Astrocyte of the hippocampus (primary cell): Measurements from ENCODE around the gene PDCD7.
"Not testable (repeated sequence)": the region's sequence is repeated elsewhere in the genome, so short reads cannot be mapped to it uniquely, and the experiment has no call there.

Experiments used
- DNase-seq: peaks from one replicate; pipeline ENCODE4 v3.0.0; 2011; ENCODE audit warnings: low read depth, low spot score

Gene PDCD7

DNA sequence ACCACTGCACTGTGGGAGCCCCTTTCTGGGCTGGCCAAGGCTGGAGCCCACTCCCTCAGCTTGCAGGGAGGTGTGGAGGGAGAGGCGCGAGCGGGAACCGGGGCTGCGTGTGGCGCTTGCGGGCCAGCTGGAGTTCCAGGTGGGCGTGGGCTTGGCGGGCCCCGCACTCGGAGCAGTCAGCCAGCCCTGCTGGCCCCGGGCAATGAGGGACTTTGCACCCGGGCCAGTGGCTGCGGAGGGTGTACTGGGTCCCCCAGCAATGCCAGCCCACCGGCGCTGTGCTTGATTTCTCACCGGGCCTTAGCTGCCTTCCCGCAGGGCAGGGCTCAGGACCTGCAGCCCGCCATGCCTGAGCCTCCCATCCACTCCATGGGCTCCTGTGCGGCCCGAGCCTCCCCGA, 58.7 kb downstream of the PDCD7 start:
- not testable (repeated sequence) for DNase-seq

DNA sequence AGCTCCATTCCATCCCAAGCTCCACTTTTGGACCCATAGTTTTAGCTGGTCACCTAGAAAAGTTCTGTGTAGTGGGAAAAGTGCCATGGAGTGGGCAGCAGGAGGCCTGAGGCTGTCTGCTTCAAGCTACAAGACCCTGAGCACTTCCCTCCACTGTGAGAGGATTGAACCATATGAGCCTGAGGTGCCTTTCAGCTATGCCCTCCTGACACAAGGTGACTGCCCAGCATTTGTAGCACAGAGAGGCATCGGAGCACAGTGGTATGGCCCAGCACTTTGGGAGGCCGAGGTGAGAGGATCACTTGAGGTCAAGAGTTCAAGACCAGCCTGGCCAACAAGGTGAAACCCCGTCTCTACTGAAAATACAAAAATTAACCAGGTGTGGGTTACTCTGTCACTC, 61.0 kb downstream of the PDCD7 start:
- DNase-seq, result no peak

DNA sequence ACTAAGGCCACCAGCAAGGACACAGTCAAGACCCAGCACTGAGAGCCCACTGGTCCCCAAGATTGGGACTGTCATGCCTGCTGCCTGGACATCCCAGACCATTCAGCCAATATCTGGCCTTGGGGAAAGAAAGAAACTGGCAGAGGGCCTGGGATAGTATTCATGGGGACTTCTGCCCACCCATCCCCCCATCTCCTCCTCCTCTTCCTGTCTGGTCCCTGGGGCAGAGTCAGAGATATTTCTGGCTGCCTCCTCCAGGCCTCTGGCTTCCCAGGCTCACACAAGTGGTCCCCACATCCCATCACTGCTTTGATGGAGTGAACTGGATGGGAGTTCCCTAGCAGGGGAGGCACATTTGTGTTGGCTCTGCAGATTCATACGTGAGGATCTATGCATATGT, 61.6 kb downstream of the PDCD7 start:
- DNase-seq, result no peak

DNA sequence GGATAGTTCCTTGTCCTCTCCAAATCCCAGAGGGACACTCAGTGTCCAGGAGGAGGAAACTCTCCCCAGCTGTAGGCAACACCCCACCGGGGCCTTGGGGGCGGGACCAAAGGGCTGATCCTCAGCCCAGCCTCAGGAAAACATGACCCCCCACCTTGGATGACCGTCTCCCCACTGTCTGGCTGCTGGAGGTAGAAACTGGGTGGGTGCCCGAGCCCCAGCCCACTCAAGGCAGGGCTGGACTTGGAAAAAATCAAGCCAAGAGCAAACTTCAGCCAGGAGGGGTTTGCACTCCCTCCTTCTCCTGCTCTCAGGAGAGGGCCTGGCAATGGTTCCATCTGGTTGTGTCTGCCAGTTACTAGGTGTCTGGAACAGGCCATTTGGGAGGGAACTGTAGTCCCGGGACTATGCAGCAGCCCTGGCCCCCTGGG, 62.2 kb downstream of the PDCD7 start:
- no peak for DNase-seq

DNA sequence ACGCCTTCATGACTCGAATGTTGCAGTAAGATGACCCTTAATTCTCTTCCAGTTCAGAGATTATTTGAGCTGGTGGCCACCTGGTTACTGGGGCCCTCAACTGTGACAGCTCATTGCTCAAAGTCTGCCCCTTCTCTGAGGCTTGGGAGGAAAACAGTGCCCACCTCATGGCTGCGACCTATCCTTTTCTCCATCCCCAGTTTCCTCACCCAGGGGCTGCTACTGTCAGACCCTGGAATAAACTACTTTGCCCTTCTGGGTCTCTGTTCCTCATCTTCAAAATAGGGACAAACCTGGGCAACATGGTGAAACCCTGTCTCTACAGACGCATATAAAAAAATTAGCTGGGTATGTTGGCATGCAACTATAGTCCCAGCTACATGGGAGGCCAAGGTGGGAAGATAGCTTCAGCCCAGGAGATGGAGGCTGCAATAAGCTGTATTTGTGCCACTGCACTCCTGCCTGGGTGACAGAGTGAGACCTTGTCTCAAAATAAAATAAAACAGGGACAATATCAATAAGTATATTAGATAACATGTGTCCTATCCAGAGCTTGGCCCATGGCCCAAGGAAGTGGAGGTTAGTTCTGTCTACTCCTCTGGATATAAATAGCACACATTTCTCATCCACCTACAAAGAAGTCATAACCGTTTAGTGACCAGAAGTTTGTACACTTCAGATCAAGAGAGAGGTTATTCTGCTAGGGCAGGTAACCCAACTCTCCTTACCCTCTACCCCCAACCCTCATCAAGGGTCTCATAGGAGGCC, 63.6 kb downstream of the PDCD7 start:
- no peak for DNase-seq

DNA sequence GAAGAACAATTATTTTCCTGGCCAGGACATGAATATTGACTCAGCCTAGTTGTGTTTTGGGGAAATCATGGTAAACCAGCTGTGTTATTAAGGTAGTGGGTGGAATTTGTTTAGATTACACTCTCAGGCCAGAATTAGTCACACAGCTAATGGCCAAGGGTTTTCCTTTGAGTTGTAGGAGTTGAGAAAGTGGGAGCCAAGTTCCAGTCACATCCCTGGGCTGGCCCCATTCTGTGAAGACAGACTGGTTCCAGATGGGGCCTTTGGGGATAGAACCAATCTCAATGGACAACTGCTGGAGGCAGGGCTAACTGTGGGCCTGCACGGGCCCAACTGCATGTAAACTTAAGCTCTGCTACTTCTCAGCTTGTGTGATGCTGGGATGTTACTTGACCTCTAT, 64.4 kb downstream of the PDCD7 start:
- DNase-seq, result peak; percentile 45

DNA sequence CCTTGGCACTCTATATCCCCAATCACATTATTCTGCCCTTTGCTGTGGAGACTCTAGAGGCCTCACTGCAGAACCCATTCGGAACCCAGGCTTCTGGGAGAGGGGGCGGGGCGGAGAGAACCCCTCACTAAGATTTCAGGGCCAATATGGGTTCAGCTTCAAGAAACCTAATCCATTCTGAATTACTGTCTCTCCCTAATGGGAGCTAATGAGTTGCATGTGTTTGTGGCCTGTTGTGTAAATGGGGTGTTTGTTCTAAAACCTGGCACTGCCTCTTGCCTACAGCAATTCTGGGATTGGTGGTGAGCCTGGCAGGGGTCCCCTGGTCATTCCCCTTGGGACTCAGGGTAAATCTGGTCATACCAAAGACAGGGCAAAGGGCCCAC, 65.2 kb downstream of the PDCD7 start:
- no peak for DNase-seq

DNA sequence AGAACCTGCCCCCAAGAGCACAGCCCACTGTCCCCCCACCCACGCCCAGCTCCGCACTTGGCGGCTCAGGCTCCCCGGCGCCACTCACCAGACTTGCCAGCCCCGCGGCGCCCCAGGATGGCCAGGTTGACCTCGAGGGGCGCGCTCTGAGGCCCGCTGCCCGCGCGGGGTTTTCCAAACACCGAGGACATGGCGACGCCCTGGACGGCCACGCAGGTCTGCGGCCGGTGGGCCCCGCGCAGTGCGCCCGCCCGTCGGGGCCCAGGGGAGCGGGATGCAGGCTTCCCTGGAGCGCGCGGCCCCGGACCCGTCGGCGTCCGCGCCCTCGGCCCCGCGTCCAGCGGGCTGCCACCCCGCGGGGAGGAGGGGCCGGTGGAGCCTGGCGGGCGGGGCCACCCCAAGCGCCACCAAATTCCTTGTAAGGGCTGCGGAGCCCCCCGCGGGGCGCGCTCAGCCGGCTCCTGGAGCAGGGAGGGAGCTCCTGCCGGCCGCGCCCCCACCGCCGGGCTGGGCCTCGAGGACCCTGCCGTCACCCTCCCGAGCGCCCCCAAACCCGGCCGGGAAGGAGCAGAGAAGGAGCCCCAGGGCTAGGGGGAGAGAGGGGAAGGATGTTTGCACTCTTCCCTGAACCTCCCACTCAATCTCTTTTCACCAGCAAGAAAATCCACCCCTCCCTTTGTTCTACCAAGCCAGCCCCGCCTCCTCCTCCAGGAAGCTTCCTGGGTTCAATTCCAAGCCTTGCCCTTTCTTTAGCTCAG, 65.8 kb downstream of the PDCD7 start, which contains the start of gene RASL12:
TSS of gene RASL12 (minus strand) at position 347 of the 758 bp plus-strand sequence. CDS start at position 191, 156 bp downstream.
- DNase-seq, result no peak
